HL-60/S4 treated with retinoic acid at 250 ng/mL for 4 days and 3 days (cell line): ENCODE results near the gene NAT14.
"Not testable (repeated sequence)": the region's sequence is repeated elsewhere in the genome, so short reads cannot be mapped to it uniquely, and the experiment has no call there.

Source experiments
- in situ Hi-C: fragments of 300-500 bp; cut with MboI; formaldehyde crosslinking; loops from 2 replicates; pipeline ENCODE4 v1.7.0; 2022; ENCODE audit warnings: low sequenced_read_pairs

NAT14 gene

DNA sequence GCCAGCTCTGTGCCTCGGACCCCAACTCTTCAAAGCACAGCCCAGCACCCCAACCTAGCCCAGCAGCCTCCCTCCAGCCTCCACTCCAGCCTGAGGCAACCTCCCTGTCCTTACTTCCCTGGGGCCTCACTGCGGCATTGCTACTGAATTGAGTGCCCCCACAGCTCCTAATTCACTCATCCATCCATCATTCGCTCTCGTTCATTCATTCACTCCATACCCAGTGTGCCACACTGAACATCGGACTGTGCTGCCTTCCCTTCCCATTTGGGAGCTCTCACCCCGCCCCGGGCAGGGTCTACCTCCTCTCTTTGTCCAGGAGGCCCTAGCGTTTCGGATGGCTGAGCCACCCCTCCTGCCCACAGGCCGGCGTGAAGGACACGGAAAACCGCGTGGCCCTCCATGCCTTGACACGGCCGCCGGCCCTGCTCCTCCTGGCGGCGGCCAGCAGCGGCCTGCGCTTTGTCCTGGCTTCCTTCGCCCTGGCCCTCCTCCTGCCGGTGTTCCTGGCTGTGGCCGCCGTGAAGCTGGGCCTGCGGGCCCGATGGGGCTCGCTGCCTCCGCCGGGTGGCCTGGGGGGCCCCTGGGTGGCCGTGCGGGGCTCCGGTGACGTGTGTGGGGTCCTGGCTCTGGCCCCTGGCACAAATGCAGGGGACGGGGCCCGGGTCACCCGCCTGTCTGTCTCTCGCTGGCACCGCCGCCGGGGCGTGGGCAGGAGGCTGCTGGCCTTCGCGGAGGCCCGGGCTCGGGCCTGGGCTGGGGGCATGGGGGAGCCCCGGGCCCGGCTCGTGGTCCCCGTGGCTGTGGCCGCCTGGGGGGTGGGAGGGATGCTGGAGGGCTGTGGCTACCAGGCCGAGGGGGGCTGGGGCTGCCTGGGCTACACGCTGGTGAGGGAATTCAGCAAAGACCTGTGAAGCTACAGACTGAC lies 1.3 kb downstream of the NAT14 start:
- in situ Hi-C loops: no loop called here

DNA sequence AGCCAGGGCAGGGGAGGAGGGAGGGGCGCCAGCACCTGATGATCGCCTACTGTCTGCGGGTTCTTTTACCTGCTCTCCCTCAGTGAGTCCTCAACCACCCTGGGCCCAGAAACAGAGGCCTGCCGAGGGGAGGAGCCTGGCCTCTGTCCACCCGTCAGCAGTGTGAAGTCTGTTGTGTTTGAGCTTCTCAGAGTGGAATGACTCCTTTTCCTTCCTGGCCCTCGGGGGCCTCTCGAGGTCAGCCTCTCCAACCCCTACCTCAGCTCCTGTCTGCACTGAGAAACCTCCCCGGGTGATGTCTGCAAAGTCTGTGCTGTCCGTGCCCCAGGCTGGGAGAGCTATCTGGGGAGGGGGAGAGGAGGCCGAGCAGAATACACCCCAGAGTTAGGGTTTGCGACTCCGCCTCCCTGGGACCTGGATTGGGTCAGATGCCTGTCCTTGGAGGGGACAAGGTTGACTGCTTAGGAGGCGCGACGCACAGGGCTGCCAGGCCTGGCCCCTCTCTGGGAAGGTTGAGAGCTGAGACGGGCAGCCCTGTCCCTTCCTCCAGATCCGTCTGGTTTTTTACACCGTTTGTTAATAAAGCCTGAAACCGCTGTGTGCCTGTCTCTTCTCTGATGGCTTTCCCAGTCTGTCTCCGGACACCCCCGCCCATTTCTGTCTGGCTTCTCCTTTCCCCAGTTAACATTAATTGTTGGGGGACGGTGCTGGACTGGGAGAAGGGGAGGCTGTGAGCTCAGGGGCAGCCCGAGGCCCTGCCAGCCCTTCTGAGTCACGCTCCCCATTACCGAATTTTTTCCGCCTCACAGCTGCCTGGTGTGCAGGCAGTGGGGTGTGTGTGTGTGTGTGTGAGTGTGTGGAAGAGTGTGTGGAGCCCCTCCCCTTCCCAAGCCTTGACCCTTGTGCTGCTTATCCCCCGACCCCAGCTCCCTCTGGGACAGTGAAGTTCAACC lies 2.3 kb downstream of the NAT14 start:
- in situ Hi-C loops: no loop called here

DNA sequence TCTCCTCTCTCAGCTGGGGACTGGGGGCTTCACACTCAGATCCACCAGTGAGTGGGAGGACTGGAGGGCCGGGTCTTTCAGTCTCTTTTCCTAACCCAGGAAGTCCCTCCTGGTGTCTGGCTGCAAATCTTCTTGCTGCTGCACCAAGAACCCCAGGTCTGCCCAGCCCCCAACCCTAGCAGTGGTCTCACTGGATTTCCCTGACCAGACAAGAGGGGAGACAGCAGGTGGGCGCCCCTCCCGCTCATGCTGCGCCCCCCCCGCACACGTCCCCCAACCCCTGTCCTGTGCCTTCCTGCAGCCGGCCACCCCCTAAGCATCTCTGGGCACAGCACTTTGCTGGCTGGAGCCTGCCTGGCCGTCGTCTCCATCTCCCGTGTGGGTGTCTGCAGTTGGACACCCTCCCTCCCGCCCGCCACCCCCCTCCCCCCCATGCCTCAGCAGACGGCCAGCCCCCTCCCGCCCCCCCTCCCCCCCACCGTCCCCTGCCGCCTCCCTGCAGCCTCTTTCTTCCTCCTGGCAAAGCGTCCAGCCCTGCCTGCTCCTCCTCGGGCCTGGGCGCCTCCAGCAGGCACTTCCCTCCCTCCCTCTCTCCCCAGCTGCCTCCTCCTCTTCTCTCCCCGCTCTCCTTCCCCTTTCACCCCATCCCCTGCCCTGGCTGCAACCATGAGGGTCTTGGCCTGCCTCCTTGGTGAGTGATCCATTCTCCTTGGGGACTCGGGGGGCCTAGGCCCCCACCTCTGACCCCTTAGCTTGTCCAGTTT lies 3.1 kb downstream of the NAT14 start, which contains the start of gene SSC5D:
Gene SSC5D (plus strand): TSS at position 513 of the 764 bp plus-strand sequence. CDS start 154 bp downstream, at position 667.
- in situ Hi-C loops: no loop called here

DNA sequence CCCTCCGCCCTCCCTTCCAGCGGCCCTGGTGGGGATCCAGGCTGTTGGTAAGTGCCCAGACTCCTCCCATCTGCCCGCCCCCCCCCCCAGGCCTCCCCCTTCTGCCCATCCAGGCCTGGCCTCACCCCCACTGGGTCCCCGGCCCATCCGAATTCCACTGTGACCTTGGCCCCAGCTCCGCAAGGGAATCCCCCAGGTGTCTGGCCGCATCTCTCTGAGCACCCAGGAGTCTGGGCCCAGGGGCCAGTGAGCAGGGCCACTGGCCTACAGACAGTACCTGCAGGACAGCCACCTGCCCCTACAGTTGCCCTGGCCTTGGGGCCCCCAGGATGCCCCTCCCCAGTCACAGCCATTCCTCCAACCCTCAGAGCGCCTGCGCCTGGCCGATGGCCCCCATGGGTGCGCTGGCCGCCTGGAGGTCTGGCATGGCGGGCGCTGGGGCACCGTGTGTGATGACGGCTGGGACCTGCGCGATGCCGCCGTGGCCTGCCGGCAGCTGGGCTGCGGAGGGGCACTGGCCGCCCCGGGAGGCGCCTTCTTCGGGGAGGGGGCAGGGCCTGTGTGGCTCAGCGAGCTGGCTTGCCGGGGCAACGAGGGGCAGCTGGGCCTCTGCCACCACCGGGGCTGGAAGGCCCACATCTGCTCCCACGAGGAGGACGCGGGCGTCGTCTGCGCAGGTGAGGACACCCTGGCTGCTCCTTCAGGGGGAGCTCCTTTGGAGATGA lies 4.2 kb downstream of the NAT14 start:
- in situ Hi-C loops: no loop called here

DNA sequence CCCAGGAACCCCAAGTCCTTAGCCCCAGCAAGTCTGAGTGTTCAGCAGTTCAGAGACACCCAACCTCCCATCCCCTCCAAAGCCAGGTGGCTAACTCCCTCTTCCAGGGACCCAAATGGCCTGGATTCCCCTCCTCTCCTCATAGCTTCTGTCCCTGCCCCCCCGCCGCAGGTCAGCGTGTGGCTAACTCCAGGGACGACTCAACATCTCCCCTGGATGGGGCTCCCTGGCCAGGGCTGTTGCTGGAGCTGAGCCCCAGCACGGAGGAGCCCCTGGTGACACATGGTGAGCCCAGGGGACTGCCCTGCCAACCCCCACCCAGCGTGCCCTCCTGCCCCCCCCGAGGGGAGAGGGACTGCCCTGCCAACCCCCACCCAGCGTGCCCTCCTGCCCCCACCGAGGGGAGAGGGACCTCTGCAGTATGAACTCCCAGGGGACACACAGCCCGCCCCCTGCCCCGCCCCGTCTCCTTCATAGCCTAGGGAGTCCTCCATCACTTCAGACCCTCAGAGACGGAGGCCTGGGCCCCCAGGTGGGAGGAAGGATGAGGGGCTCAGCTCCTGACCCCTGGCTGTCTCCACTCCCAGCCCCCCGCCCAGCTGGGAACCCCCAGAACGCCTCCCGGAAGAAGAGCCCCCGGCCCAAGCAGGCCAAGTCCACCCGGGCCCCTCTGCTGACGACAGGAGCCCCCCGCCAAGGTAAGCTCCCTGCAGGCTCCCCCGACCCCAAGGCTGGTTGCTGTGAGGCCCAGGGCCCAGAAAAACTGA lies 4.9 kb downstream of the NAT14 start:
- in situ Hi-C loops: no loop called here

DNA sequence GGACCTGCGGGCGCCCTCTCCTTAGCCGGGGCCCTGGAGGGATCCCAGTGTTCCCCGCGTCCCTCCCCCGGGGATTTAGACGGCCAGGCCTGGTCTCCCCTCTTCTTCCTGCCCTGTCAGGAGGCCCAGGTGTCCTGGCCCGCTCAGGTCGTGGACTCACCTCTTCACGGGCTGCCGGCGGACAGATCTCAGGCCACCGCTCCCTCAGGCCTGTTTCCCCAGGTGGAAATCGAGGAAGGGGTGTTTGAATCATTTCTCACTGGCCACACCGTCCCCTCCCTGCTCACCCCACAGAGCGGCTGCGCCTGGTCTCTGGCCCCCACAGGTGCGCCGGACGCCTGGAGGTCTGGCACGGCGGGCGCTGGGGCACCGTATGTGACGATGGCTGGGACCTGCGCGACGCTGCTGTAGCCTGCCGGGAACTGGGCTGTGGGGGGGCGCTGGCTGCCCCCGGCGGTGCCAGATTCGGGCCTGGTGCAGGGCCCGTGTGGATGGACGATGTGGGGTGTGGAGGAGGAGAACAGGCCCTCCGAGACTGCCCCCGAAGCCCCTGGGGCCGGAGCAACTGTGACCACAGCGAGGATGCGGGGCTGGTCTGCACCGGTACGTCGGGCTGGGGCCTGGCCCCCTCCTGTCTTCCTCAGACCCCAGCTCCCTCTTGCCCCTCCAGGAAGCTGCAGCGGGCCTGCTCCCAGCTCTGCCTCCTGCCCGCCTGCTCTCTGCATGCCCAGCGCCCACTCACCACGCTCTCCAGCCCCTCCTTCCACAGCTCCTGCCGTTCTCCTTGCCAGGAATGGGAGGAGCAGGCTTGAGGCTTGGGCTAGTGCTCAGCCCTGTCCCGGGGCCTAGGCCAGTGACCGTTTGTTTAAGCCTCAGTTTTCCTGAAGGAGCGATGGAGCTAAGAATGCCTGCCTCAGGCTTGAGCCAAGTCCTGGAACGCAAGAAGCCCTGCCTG lies 5.8 kb downstream of the NAT14 start:
- in situ Hi-C loops: no loop called here

DNA sequence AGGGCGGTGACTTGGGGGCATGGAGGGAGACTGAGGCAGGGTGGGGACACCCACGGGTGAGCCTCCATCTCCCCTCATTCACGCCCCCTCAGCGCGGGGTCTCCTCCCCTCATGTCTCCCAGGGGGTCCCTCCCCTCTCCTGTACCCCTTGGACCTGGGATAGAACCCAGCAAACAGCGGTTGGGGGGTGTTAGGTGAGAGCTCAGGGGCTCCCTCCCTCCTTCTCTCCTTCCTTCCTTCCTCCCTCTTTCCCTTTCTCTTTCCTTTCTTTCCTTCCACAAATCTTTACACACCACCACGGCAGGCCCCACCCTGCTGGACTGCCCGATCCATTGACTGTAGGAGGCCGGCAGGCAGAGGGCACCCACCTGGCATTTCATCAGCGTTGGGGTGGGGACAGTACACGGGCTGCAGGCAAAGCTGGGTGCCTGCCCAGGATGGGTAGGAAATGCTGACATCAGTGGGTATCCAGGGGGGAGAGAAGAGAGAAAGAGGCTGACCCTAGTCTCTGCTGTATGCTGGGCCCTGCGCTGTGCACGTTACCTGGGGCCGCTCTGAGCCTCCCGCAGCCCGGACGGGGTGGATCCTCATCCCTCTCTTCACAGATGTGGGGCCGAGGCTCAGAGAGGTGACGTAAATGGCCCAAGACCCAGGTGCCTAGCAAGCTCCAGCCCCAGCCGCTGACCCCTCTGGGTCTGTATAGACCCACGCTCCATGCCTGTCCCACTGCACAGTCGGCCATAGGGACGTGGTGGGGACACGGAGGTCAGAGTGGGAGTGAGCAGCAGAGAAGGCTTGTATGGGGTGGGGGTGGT lies 6.8 kb downstream of the NAT14 start:
- in situ Hi-C loops: no loop called here

DNA sequence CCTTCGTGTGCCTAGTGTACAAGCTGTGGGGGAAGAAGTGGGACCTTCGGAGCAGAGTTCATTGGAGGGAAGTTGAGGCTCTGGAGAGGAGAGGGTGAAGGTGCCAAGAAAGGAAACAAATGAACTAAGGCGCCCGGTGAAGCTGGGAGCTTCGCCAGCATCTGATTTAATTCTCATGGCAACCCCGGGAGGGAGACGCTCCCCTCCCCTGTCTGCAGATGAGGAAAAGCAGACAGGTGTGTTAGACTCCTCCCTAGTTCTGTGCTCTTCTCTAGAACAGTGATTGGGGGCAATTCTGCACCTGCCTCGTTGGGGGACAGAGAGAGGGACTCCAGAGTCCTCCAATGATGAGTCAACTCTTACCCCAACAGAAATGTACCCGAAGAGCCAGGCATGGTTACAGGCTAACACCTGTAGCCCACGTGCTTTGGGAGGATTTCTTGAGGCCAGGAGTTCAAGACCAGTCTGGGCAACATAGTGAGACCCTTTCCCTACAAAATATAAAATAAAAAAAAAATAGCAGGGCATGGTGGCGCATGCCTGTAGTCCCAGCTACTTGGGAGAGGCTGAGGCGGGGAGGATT lies 7.5 kb downstream of the NAT14 start:
- in situ Hi-C loops: no loop called here

DNA sequence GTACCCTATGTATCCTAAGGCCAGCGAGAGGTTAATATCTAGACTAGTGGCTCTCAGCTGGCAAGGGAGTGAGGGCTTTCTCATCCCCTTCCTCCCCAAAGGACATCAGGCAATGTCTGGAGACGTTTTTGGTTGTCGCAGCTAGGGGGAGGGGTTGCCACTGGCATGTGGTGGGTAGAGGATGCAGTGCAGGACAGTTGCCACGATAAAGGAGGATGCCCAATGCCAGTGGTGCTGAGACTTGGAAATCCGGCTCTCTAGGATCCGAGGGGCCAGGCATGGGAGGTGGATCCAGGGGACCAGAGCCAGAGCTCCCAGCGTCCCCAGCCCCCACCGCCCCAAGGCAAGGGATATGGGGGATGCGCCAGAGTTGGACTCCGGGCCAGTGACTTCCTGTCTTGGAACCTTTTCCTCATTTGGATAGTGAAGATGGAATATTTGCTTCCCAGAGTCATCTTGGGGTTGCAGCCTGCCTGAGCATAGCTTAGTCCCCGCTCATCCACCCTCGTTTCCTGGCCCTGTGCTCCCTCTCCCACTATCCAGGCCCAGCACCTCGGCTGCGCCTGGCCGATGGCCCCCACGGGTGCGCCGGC lies 8.2 kb downstream of the NAT14 start:
- in situ Hi-C loops: no loop called here

DNA sequence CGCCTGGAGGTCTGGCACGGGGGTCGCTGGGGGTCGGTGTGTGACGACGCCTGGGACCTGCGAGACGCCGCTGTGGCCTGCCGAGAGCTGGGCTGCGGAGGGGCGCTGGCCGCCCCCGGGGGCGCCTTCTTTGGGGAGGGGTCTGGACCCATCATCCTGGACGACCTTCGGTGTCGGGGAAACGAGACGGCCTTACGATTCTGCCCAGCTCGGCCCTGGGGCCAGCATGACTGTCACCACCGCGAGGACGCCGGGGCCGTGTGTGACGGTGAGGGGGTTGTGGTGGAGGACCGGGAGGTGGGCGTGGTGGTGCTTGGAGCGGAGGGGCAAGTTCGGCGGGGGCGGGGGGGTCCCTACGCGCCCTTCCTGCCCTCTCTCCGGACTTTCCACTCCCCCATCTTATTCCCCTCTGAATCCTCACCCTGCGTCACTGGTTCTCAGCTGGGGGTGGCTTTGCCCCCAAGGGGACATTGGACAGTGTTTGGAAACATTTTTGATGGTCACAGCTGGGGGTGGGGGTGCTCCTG lies 8.7 kb downstream of the NAT14 start:
- in situ Hi-C loops: no loop called here

DNA sequence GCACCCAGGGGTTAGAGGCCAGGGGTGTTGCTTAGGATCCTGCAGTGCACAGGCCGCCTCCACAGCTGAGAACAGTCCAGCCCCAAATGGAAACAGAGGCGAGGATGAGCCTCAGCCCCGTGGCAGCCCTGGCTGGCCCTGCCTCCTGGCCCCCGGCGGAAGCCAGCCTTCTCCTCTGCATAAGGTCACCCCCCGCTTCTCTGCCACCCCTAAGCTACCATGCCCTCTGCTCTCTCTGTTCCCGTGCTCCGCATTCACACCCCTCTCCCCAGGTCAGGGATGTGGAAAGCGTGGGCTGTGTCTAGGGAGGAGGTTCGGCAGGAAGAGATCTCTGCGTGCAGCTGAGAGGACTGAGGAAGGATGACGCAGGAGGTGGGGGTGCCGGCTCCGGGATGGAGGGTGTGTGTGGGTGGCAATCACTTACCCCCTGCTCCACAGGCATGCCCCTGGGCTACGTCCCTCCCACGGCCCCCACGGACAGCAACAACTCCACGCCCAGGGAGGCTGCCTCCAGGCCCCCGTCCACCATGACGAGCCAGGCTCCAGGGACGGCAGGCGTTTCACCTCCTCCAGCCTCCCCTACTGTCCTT lies 9.3 kb downstream of the NAT14 start:
- in situ Hi-C loops: no loop called here

DNA sequence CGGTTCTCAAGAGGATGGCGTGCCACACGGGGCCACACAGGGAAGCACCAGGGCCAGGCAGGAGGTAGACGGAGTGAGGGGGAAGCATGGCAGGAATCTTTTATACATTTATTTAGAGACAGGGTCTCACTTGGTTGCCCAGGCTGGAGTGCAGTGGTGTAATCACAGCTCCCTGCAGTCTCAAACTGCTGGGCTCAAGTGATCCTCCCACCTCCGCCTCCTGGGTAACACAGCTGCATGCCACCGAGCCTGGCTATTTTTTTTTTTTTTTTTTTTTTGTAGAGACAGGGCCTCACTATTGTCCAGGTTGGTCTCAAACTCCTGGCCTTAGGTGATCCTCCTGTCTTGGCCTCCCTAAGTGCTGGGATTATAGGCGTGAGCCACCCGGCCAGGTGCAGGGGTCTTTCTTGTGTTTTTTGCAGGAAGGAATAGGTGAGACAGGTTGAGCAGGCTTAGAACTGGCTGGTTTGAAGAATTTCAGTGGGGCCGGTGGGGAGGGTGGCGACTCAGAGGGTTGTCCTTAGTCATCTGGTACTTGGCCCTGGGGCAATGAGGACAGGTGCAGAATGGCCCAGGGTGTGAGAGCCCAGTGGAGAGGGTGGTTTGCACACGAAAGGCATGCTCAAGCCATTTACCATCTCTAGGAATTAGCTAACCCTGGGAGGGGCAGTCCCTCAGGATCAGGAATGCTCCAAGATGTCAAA lies 10.8 kb downstream of the NAT14 start:
- in situ Hi-C loops: no loop called here

DNA sequence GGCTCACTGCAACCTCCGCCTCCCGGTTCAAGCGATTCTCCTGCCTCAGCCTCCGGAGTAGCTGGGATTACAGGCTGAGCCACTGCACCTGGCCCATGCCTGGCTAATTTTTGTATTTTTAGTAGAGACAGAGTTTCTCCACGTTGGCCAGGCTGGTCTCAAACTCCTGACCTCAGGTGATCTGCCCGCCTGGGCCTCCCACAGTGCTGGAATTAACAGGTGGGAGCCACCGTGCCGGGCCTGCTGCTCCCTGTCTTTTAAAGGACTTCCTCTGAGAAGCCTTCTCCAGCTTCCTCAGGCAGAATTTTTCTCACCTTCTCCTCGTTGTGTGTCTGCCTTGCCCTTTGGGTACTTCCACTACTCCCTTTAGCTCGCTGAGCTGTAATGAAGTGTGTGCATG lies 11.8 kb downstream of the NAT14 start:
- in situ Hi-C loops: not testable (repeated sequence)

DNA sequence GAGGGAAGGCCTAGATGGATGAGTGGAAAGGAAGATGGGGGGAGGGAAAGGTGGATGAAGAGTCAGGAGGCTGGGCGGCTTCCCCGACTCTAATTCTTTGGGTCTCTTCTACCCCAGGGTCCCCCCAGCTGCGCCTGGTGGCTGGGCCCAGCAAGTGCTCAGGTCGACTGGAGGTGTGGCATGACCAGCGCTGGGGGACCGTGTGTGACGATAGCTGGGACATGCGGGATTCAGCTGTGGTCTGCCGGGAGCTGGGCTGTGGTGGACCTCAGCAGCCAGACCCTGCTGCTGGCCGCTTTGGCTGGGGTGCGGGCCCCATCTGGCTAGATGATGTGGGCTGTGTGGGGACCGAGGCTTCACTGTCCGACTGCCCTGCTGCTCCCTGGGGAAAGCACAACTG lies 12.8 kb downstream of the NAT14 start:
- in situ Hi-C loops: no loop called here

DNA sequence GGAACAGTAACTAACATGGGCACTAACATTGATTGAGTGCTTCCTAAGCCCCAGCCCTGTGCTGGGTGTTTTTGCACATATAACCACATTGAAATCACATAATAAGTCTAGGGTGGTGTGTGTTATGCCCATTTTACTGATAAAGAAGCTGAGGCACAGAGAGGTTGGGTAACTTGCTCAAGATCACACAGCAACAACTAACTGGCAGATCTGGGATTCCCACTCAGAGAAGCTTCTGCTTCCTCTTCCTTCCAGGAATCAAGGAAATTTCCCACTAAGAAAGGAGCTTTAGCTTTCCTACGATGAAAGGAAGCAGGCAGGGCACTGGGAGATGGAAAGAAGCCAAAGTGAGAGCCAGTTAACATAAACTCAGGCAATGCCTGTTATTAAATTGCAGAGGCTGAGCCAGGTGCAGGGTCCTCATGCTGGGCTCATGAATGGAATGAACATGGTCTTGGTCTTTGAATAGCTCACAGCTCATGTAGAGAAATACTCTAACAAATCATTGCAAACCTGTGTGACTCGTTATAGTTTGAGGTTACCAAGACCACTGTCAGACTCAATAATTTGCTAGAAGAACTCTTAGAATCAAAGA lies 13.4 kb downstream of the NAT14 start:
- in situ Hi-C loops: no loop called here
